PC-9 (cell line): Measurements from ENCODE around the gene EPHA4. TPM values are rescaled to one million over a fixed set of nuclear protein-coding genes. Genes with fewer than 3 reads are reported as not detected.

ENCODE experiments used
- BruUV-seq: library from RNA; stranded (reverse); fragments of 400-500 nt; replicated peaks from 2 replicates; lab custom pipeline; 2021; lab: Mats Ljungman, UMichigan
- CTCF ChIA-PET: fragments of 300-600 bp; sonication (Branson Sonifier 250); formaldehyde crosslinking; loops from one replicate; lab custom pipeline; 2022; ENCODE audit warnings: antibody characterized with exemption; lab: Charles Lee
- POLR2A ChIA-PET: fragments of 300-600 bp; sonication (Branson Sonifier 250); formaldehyde crosslinking; loops from one replicate; lab custom pipeline; 2022; ENCODE audit warnings: antibody characterized with exemption; ENCODE audit not compliant: unreplicated experiment; lab: Charles Lee
- DNase-seq, 2 experiments: peaks; one replicate each; pipeline versions ENCODE4 v3.0.0 to v3.0.0-alpha.2; 2015 to 2022; ENCODE audit warnings: mixed read lengths in 1 of 2
- H2AFZ ChIP-seq: fragments of 200-600 bp; sonication (generic); 2 replicates; pipeline ENCODE4 v1.8.1; 2017; ENCODE audit warnings: antibody characterized with exemption
- H3F3A ChIP-seq: fragments of 200-600 bp; sonication (generic); 2 replicates; pipeline ENCODE4 v1.8.1; 2017; ENCODE audit warnings: antibody characterized with exemption, mild to moderate bottlenecking, low read depth; ENCODE audit not compliant: insufficient read depth
- H3K27ac ChIP-seq: fragments of 200-600 bp; sonication (generic); 2 replicates; pipeline ENCODE4 v1.6.1; 2016; ENCODE audit warnings: mixed run types
- H3K27me3 ChIP-seq: fragments of 200-600 bp; sonication (generic); 2 replicates; pipeline ENCODE4 v1.6.1; 2016; ENCODE audit warnings: low read depth, mixed run types; ENCODE audit not compliant: insufficient read depth
- H3K36me3 ChIP-seq: fragments of 200-600 bp; sonication (generic); 2 replicates; pipeline ENCODE4 v1.6.1; 2016; ENCODE audit warnings: low read depth, mixed run types
- H3K4me1 ChIP-seq: fragments of 200-600 bp; sonication (generic); replicated peaks from 2 replicates; pipeline ENCODE4 v1.6.1; 2016; ENCODE audit warnings: mixed run types; ENCODE audit not compliant: insufficient read depth
- H3K4me2 ChIP-seq: fragments of 200-600 bp; sonication (generic); 2 replicates; pipeline ENCODE4 v1.6.1; 2017; ENCODE audit warnings: mixed run types
- H3K4me3 ChIP-seq: fragments of 200-600 bp; sonication (generic); 2 replicates; pipeline ENCODE4 v1.6.1; 2016; ENCODE audit warnings: mixed run types
- H3K79me2 ChIP-seq: fragments of 200-600 bp; sonication (generic); 2 replicates; pipeline ENCODE4 v1.6.1; 2017; ENCODE audit warnings: low read depth, mixed run types
- H3K9me2 ChIP-seq: fragments of 200-600 bp; sonication (generic); 2 replicates; pipeline ENCODE4 v1.8.1; 2017; ENCODE audit warnings: mild to moderate bottlenecking; ENCODE audit not compliant: insufficient read depth
- H3K9me3 ChIP-seq: fragments of 200-600 bp; sonication (generic); 2 replicates; pipeline ENCODE4 v1.8.1; 2016; ENCODE audit warnings: low read depth; ENCODE audit not compliant: insufficient read depth
- H4K20me1 ChIP-seq: fragments of 200-600 bp; sonication (generic); 2 replicates; pipeline ENCODE4 v1.8.1; 2017; ENCODE audit not compliant: insufficient read depth
- EZH2 ChIP-seq: fragments of 200-600 bp; sonication (generic); IDR thresholded peaks from 2 replicates; pipeline ENCODE4 v1.8.0; 2017; ENCODE audit warnings: antibody characterized with exemption, low read depth
- intact Hi-C: fragments of 100-400 bp; cut with micrococcal nuclease; formaldehyde crosslinking; loops from one replicate; pipeline ENCODE4 v1.10.0; 2022; ENCODE audit not compliant: unreplicated experiment
- total RNA-seq: library from RNA; stranded (reverse); gene quantifications from 2 replicates; pipeline ENCODE4 v1.2.3, GENCODE V29; 2021
- TF ChIP-seq, protein P1 (sequence below): fragments of 200-600 bp; sonication (generic); conservative IDR thresholded peaks from 2 replicates; pipeline ENCODE4 v1.6.1; 2017; ENCODE audit warnings: mixed run types, antibody characterized with exemption, mild to moderate bottlenecking, moderate library complexity

Gene EPHA4
- total RNA-seq, 1 experiment from 2014 or later = 10.6 TPM

DNA sequence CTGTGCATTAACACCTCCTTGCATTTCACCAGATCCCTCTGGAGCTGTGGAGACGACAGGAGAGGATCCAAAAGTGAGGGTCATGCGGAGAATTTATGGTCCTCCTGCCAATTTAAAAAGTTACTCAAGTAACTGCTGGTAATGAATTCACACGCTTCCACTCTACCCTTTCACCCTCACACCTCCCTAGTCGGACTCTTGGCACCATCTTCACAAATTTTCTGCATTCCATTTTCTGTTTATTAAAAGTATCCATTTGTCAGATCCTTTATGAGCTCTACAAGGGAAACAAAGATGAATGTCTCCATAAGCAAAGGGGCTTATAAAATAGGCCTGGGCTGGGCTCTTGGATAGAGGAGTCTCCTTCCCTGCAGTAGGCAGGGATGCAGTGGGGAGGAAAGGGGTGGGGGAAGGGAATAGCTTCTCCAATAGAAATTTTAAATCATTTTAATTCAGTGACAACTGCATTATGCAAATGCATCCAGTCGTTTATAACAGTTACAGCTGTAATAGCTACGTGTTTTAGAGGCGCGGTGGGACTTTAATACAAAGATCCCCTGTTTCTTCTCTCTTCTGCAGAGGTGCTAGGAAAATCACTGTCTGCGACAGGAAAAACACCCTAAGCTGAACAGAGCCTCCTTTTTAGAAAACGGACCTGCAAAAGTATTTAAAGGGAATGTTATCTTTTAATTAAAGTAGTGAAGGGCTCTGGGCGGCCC lies 132.2 kb downstream of the EPHA4 start:
- no peaks in the 10 kb centered on the region for H4K20me1 ChIP-seq
- CTCF ChIA-PET = no interaction called here

DNA sequence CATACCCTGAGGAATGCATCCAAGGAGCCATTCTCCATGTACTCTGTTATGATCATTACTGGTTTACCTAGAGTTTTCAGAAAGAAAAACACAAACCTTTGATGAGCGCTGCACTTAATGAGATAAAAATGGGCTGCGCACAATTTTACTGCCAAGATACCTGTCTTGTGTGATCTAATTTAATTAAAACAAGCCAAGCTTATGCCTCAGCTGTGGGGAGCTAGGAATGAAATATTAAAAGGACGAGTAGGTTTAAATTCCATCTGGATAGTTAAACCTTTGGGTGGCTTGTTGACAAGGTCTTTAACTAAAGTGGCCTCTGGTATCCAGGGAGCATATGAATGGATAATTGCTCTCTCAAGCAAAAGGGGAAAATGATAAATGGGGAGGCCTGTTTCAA lies 135.0 kb downstream of the EPHA4 start:
- Histone ChIP-seq H3K9me3 (no peaks in the 10 kb centered on the region), H3K36me3 (0 out of 2 replicates have a peak, but pooled peaks cover 8% of the 10 kb centered on the region), H4K20me1 (no peaks in the 10 kb centered on the region), H3K9me2 (0 out of 2 replicates have a peak, but pooled peaks cover 4% of the 10 kb centered on the region), H3K4me1 (peaks cover 15% of the 10 kb centered on the region), H3K4me3 (no peak overlapping the region), H3K27ac (no peak overlapping the region), H3K4me2 (no peak overlapping the region), H3K27me3 (no peaks in the 10 kb centered on the region), H3F3A (peaks cover 12% of the 10 kb centered on the region), H3K79me2 (no peaks in the 10 kb centered on the region), H2AFZ (no peak overlapping the region)
- POLR2A ChIA-PET = interaction anchor here (0.6 kb wide), 1 partner anchor 136 kb away, joined by 4 read pairs; no protein-coding TSS in a partner anchor
- intact Hi-C loops = no loop called here
- CTCF ChIA-PET = interaction anchor here (0.6 kb wide), 1 partner anchor 27 kb away, joined by 10 read pairs; no protein-coding TSS in a partner anchor
- no peak for TF ChIP-seq EZH2
- TF ChIP-seq, protein P1, sequence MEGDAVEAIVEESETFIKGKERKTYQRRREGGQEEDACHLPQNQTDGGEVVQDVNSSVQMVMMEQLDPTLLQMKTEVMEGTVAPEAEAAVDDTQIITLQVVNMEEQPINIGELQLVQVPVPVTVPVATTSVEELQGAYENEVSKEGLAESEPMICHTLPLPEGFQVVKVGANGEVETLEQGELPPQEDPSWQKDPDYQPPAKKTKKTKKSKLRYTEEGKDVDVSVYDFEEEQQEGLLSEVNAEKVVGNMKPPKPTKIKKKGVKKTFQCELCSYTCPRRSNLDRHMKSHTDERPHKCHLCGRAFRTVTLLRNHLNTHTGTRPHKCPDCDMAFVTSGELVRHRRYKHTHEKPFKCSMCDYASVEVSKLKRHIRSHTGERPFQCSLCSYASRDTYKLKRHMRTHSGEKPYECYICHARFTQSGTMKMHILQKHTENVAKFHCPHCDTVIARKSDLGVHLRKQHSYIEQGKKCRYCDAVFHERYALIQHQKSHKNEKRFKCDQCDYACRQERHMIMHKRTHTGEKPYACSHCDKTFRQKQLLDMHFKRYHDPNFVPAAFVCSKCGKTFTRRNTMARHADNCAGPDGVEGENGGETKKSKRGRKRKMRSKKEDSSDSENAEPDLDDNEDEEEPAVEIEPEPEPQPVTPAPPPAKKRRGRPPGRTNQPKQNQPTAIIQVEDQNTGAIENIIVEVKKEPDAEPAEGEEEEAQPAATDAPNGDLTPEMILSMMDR = no peak
- BruUV-seq = no TSS peak
- no peak for DNase-seq

More for the DNA sequence above, 132.2 kb downstream of the EPHA4 start:
- H2AFZ ChIP-seq = no peak overlapping the region
- no peaks in the 10 kb centered on the region for H3K27me3 ChIP-seq
- H3F3A ChIP-seq = peaks cover 21% of the 10 kb centered on the region
- DNase-seq = no peak
- H3K4me3 ChIP-seq = no peak overlapping the region
- H3K4me1 ChIP-seq = peaks cover 23% of the 10 kb centered on the region
- 0 out of 2 replicates have a peak, but pooled peaks cover 7% of the 10 kb centered on the region for H3K36me3 ChIP-seq
- TF ChIP-seq EZH2 = no peak
- TF ChIP-seq, protein P1 = no peak
- H3K79me2 ChIP-seq = no peaks in the 10 kb centered on the region
- H3K4me2 ChIP-seq = no peak overlapping the region
- H3K9me3 ChIP-seq = no peaks in the 10 kb centered on the region
- POLR2A ChIA-PET = interaction anchor here (0.6 kb wide), 1 partner anchor 17 kb away, joined by 4 read pairs; no protein-coding TSS in a partner anchor
- BruUV-seq = no TSS peak
- H3K9me2 ChIP-seq = 0 out of 2 replicates have a peak, but pooled peaks cover 4% of the 10 kb centered on the region
- intact Hi-C loops = loop anchor here (5.0 to 10.0 kb wide), 2 partner anchors 527 to 1215 kb away; no protein-coding TSS in a partner anchor
- no peak overlapping the region for H3K27ac ChIP-seq

DNA sequence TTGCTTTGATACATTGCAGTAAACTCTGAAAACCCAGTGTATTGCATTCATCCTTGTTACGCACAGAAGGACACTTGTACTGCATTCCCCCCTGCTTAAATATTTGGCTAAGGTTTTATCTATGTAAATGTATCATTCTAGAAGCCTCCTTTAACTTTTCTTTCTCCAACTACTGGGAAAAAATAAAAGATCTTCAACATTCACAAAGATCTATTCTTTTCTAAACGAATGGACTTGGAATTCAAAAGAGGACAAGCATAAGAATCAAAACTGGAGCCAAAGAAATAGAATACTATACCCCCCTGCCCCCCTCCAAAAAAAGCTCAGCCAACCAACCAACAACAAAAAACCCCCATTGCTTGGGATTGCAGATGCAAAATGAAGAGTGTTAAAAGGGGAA lies 136.9 kb downstream of the EPHA4 start:
- Histone ChIP-seq H3K4me2 (no peak overlapping the region), H3F3A (peaks cover 12% of the 10 kb centered on the region), H3K9me3 (no peaks in the 10 kb centered on the region), H3K79me2 (no peaks in the 10 kb centered on the region), H3K4me3 (no peak overlapping the region), H3K27ac (no peak overlapping the region), H3K27me3 (no peaks in the 10 kb centered on the region), H3K36me3 (0 out of 2 replicates have a peak, but pooled peaks cover 6% of the 10 kb centered on the region), H4K20me1 (no peaks in the 10 kb centered on the region), H2AFZ (no peak overlapping the region), H3K9me2 (0 out of 2 replicates have a peak, but pooled peaks cover 4% of the 10 kb centered on the region), H3K4me1 (peaks cover 15% of the 10 kb centered on the region)
- TF ChIP-seq, protein P1 = no peak
- TF ChIP-seq EZH2 = no peak
- DNase-seq = no peak
- POLR2A ChIA-PET = no interaction called here
- CTCF ChIA-PET = interaction anchor here (0.6 kb wide), 1 partner anchor 1869 kb away, joined by 10 read pairs; no protein-coding TSS in a partner anchor
- no TSS peak for BruUV-seq
- intact Hi-C loops = no loop called here
